ENCODE data around the gene OCA2. TPM values are rescaled to one million over a fixed set of nuclear protein-coding genes. Genes with fewer than 3 reads are reported as not detected.

OCA2 gene
- total and polyA plus RNA-seq, 2 donors from 2014 or later = 0.45 to 2.5 TPM

DNA sequence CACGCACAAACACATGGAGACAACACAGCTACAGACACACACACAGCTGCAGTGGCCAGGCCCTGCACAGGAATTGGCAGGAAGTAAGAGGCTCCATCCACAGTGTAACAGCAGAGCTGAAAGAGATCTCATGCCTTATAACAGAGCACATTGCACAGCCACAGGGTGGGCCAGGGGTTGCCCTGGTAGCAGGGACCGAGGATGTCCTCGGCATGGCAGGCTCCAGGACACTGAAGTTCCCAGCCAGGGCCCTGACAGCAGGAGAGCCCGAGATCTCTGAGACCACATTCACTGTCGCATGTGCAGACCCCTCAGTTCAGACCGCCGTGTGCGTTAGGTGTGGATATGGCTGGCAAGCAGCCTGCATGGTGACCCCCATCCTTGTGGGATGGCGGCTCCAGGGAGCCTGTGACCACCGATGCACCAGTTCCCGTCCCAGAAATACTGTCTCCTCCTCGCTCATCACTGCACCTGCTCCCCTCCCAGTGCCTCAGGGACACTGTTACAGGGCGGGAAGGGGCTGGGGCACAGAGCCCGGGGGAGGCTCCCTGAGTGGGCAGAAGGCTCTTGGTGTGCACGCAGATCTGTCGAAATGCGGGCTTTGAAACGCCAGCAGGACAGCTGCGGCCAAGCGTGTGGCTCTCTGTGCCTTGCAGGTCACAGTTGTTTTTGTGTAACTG is 1.5 kb upstream of the OCA2 start:
- Histone ChIP-seq H3K4me3 (ENCODE audit: low read length in 3 of 3) (no peak overlapping the region), H3K27ac (ENCODE audit: low read depth in 2 of 2, low read length in 2 of 2) (no peak overlapping the region), H3K9me3 (ENCODE audit: control insufficient read depth in 2 of 3, insufficient read depth in 1 of 3, low read length in 3 of 3) (no peaks in the 10 kb centered on the region), H3K4me1 (ENCODE audit: control insufficient read depth in 2 of 3, insufficient read depth in 2 of 3, low read depth in 1 of 3, low read length in 3 of 3) (peaks cover 3 to 13% (median 4%) of the 10 kb centered on the region in 3 donors), H3K27me3 (ENCODE audit: control insufficient read depth, insufficient read depth, low read length) (peaks cover 8% of the 10 kb centered on the region), H3K9ac (ENCODE audit: low read length in 3 of 3) (no peak overlapping the region), H3K36me3 (ENCODE audit: control insufficient read depth in 2 of 3, insufficient read depth in 3 of 3, low read length in 3 of 3) (no peaks in the 10 kb centered on the region)
- TF ChIP-seq CTCF (IDR thresholded peaks at IDR 0.05; ENCODE audit: borderline replicate concordance, extremely low read depth, insufficient read depth) = no peak
- DNase-seq = no peak
- no peak for FAIRE-seq
- intact Hi-C loops (cut with DNase I) = no loop called here

- H3K4me1 ChIP-seq (ENCODE audit: control insufficient read depth in 2 of 3, insufficient read depth in 2 of 3, low read depth in 1 of 3, low read length in 3 of 3) = peaks cover 4 to 18% (median 4%) of the 10 kb centered on the region in 3 donors
- H3K9ac ChIP-seq (ENCODE audit: low read length in 3 of 3) = no peak overlapping the region
- H3K27me3 ChIP-seq (ENCODE audit: control insufficient read depth, insufficient read depth, low read length) = peaks cover 8% of the 10 kb centered on the region
- H3K4me3 ChIP-seq (ENCODE audit: low read length in 3 of 3) = peak overlapping the region in 2 of 3 donors; percentile 1 to 21
- H3K36me3 ChIP-seq (ENCODE audit: control insufficient read depth in 2 of 3, insufficient read depth in 3 of 3, low read length in 3 of 3) = no peaks in the 10 kb centered on the region
- no peaks in the 10 kb centered on the region for H3K9me3 ChIP-seq (ENCODE audit: control insufficient read depth in 2 of 3, insufficient read depth in 1 of 3, low read length in 3 of 3)
- intact Hi-C loops (cut with DNase I) = no loop called here
- FAIRE-seq = no peak
- no peak for TF ChIP-seq CTCF (IDR thresholded peaks at IDR 0.05; ENCODE audit: borderline replicate concordance, extremely low read depth, insufficient read depth)
- no peak overlapping the region for H3K27ac ChIP-seq (ENCODE audit: low read depth in 2 of 2, low read length in 2 of 2)
- no peak for DNase-seq
Measured at GRCh38 chr15:28099555-28100140, 533 bp upstream of the OCA2 start.

DNA sequence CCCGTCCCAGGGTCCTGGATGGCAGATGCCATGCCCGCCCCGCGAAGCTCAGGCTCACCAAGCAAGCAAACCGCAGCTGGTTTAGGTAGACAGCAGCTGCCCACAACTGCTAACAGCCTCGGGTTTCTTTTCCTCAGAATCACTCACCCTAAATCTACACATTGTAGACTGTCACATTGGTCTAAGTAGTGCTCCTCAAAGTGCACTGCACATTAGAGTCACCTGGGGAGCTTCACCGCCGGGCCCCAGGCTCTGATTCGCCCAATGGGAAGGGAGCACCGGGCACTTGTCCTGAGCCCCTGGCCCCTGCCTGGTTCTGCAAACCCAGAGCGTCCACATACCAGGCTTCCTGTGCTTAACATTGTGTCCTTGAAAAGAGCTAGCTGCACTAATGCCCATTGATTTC is 752 bp downstream of the OCA2 start:
- peaks cover 4 to 21% (median 4%) of the 10 kb centered on the region in 3 donors for H3K4me1 ChIP-seq (ENCODE audit: control insufficient read depth in 2 of 3, insufficient read depth in 2 of 3, low read depth in 1 of 3, low read length in 3 of 3)
- H3K27me3 ChIP-seq (ENCODE audit: control insufficient read depth, insufficient read depth, low read length) = peaks cover 10% of the 10 kb centered on the region
- H3K9me3 ChIP-seq (ENCODE audit: control insufficient read depth in 2 of 3, insufficient read depth in 1 of 3, low read length in 3 of 3) = no peaks in the 10 kb centered on the region
- peak in 1 of 5 donors; percentile 60 for DNase-seq
- no peak overlapping the region for H3K4me3 ChIP-seq (ENCODE audit: low read length in 3 of 3)
- intact Hi-C loops (cut with DNase I) = no loop called here
- no peak for FAIRE-seq
- H3K27ac ChIP-seq (ENCODE audit: low read depth in 2 of 2, low read length in 2 of 2) = no peak overlapping the region
- no peak overlapping the region for H3K9ac ChIP-seq (ENCODE audit: low read length in 3 of 3)
- TF ChIP-seq CTCF (IDR thresholded peaks at IDR 0.05; ENCODE audit: borderline replicate concordance, extremely low read depth, insufficient read depth) = no peak
- no peaks in the 10 kb centered on the region for H3K36me3 ChIP-seq (ENCODE audit: control insufficient read depth in 2 of 3, insufficient read depth in 3 of 3, low read length in 3 of 3)
